Panc1 (cell line): ENCODE measurements around the gene SSUH2. TPM values are rescaled to one million over a fixed set of nuclear protein-coding genes. Genes with fewer than 3 reads are reported as not detected.

Experiments used
- ATAC-seq: fragments of 200-7000 bp; cut with Tn5 transposase; 2 replicates; pipeline ENCODE4 v1.9.1; 2020; ENCODE audit warnings: mild to moderate bottlenecking, moderate library complexity
- BruUV-seq: library from RNA; stranded (reverse); fragments of 400-500 nt; replicated peaks from 2 replicates; lab custom pipeline; 2021; lab: Mats Ljungman, UMichigan
- CTCF ChIA-PET: fragments of 300-600 bp; sonication (Branson Sonifier 250); formaldehyde crosslinking; loops from one replicate; lab custom pipeline; 2022; ENCODE audit warnings: antibody characterized with exemption; lab: Charles Lee
- POLR2A ChIA-PET: fragments of 300-600 bp; sonication (Branson Sonifier 250); formaldehyde crosslinking; loops from one replicate; lab custom pipeline; 2022; ENCODE audit warnings: antibody characterized with exemption; lab: Charles Lee
- DNase-seq: peaks from one replicate; pipeline ENCODE4 v3.0.0-alpha.2; 2010; ENCODE audit warnings: low read depth, low spot score
- H3K27ac ChIP-seq: 2 replicates; pipeline ENCODE4 v1.5.1; 2011; ENCODE audit warnings: mild to moderate bottlenecking, low read length, inconsistent platforms
- H3K27me3 ChIP-seq: fragments of 200-500 bp; sonication (Bioruptor generic); 2 replicates; pipeline ENCODE4 v1.6.0; 2014; ENCODE audit warnings: low read length, inconsistent platforms; ENCODE audit not compliant: control insufficient read depth, insufficient read depth
- H3K36me3 ChIP-seq: fragments of 200-500 bp; sonication (Bioruptor generic); 2 replicates; pipeline ENCODE4 v1.5.1; 2014; ENCODE audit warnings: inconsistent platforms, mild to moderate bottlenecking, low read length, moderate library complexity; ENCODE audit not compliant: control insufficient read depth, insufficient read depth
- H3K4me1 ChIP-seq: 2 replicates; pipeline ENCODE4 v1.5.1; 2011; ENCODE audit warnings: inconsistent platforms, mild to moderate bottlenecking, low read length, moderate library complexity; ENCODE audit not compliant: control insufficient read depth, insufficient read depth
- H3K4me3 ChIP-seq, 2 experiments: 2 replicates each; pipeline ENCODE4 v1.5.1; 2011 to 2012; ENCODE audit warnings: low read depth in 2 of 2, low read length in 2 of 2, mild to moderate bottlenecking in 2 of 2, inconsistent platforms in 1 of 2, moderate library complexity in 1 of 2
- H3K9me3 ChIP-seq: fragments of 200-500 bp; sonication (Bioruptor generic); 2 replicates; pipeline ENCODE4 v1.5.1; 2014; ENCODE audit warnings: low read depth, mild to moderate bottlenecking, inconsistent platforms, low read length, moderate library complexity; ENCODE audit not compliant: control insufficient read depth, insufficient read depth
- CTCF ChIP-seq: fragments of 450-650 bp; IDR thresholded peaks from 2 replicates; pipeline ENCODE4 v1.5.1; 2017; ENCODE audit warnings: mild to moderate bottlenecking
- POLR2AphosphoS5 ChIP-seq: IDR thresholded peaks from 2 replicates; pipeline ENCODE4 v1.6.1; 2012; ENCODE audit warnings: mild to moderate bottlenecking, low read depth, low read length, moderate library complexity
- REST ChIP-seq, 2 experiments: IDR thresholded peaks; 2 replicates each; pipeline ENCODE4 v1.6.1; 2011 to 2012; ENCODE audit warnings: low read depth in 2 of 2, control low read depth in 1 of 2, low read length in 1 of 2, mild to moderate bottlenecking in 1 of 2, moderate library complexity in 1 of 2; ENCODE audit not compliant: insufficient read depth in 1 of 2
- SIN3A ChIP-seq: IDR thresholded peaks from 2 replicates; pipeline ENCODE4 v1.6.1; 2012; ENCODE audit warnings: low read depth, mild to moderate bottlenecking, low read length, moderate library complexity, borderline replicate concordance; ENCODE audit not compliant: insufficient read depth
- TCF7L2 ChIP-seq: IDR thresholded peaks from 2 replicates; pipeline ENCODE4 v1.6.1; 2011; ENCODE audit warnings: mild to moderate bottlenecking, low read depth, low read length, inconsistent platforms
- in situ Hi-C: cut with HindIII; loops from 2 replicates; pipeline ENCODE4 v1.10.0; 2016; ENCODE audit warnings: low sequenced_read_pairs, low pct_unique_long_range_greater_than_20kb
- intact Hi-C: fragments of 100-400 bp; cut with micrococcal nuclease; formaldehyde crosslinking; loops from one replicate; pipeline ENCODE4 v1.10.0; 2022; ENCODE audit not compliant: unreplicated experiment
- total RNA-seq: library from RNA; stranded (reverse); gene quantifications from one replicate; pipeline ENCODE4 v1.2.1, GENCODE V29; 2021; ENCODE audit not compliant: unreplicated experiment

The SSUH2 gene
- total RNA-seq, 1 experiment from 2014 or later = not detected

GRCh38 chr3:8627201-8627940, 17.2 kb downstream of the SSUH2 start:
- ChIA-PET POLR2A (no interaction called here), CTCF (no interaction called here)
- no peak for TF ChIP-seq CTCF
- TF ChIP-seq POLR2AphosphoS5 = no peak
- no peak for TF ChIP-seq TCF7L2
- TF ChIP-seq REST (IDR thresholded peaks at IDR 0.05; ENCODE audit: insufficient read depth in 1 of 2, low read depth in 2 of 2, low read length in 1 of 2) = no peak
- no peak for TF ChIP-seq SIN3A
- Histone ChIP-seq H3K4me3 (no peak overlapping the region), H3K4me1 (peaks cover 13% of the 10 kb centered on the region), H3K36me3 (no peaks in the 10 kb centered on the region), H3K9me3 (no peaks in the 10 kb centered on the region), H3K27me3 (no peaks in the 10 kb centered on the region), H3K27ac (no peak overlapping the region)
- in situ Hi-C loops = no loop called here
- intact Hi-C loops = no loop called here
- DNase-seq (no peak), ATAC-seq (no peak)
- BruUV-seq = no TSS peak

- no peaks in the 10 kb centered on the region for H3K9me3 ChIP-seq
- DNase-seq = no peak
- ATAC-seq = peak; percentile 72
- intact Hi-C loops (no loop called here), in situ Hi-C loops (no loop called here)
- H3K27ac ChIP-seq = no peak overlapping the region
- no peak overlapping the region for H3K4me3 ChIP-seq
- CTCF ChIA-PET = interaction anchor here (1.0 kb wide), 1 partner anchor 184 kb away, joined by 3 read pairs; no protein-coding TSS in a partner anchor
- H3K27me3 ChIP-seq = no peaks in the 10 kb centered on the region
- POLR2A ChIA-PET = no interaction called here
- TF ChIP-seq TCF7L2 (no peak), CTCF (no peak), SIN3A (no peak), POLR2AphosphoS5 (no peak), REST (IDR thresholded peaks at IDR 0.05; ENCODE audit: insufficient read depth in 1 of 2, low read depth in 2 of 2, low read length in 1 of 2) (no peak)
- no TSS peak for BruUV-seq
- no peaks in the 10 kb centered on the region for H3K36me3 ChIP-seq
- peaks cover 13% of the 10 kb centered on the region for H3K4me1 ChIP-seq
These were observed 18.6 kb downstream of the SSUH2 start for GRCh38 chr3:8625991-8626390.
